GM21576 (cell line): Measurements from ENCODE around the gene CDKN2D.
"Not testable (repeated sequence)": the region's sequence is repeated elsewhere in the genome, so short reads cannot be mapped to it uniquely, and the experiment has no call there.

Source experiments
- ATAC-seq: cut with Tn5 transposase; IDR thresholded peaks from one replicate; pipeline ENCODE4 v1.9.1; 2021; ENCODE audit warnings: mild to moderate bottlenecking, moderate library complexity; ENCODE audit not compliant: unreplicated experiment

Gene CDKN2D

GRCh38 chr19:10552510-10553053, 16.2 kb downstream of the CDKN2D start:
- ATAC-seq: no peak

GRCh38 chr19:10551698-10552301, 17.0 kb downstream of the CDKN2D start:
- no peak for ATAC-seq

GRCh38 chr19:10551006-10551405, 17.8 kb downstream of the CDKN2D start:
- ATAC-seq: not testable (repeated sequence)

- ATAC-seq: no peak
Measured at GRCh38 chr19:10550336-10550735, 18.4 kb downstream of the CDKN2D start.

GRCh38 chr19:10549733-10550132, 19.0 kb downstream of the CDKN2D start:
- no peak for ATAC-seq

- no peak for ATAC-seq
Measured at GRCh38 chr19:10548746-10549276, 20.0 kb downstream of the CDKN2D start.

- ATAC-seq: no peak
Measured at GRCh38 chr19:10546817-10547216, 22.0 kb downstream of the CDKN2D start.

- ATAC-seq: no peak
Measured at GRCh38 chr19:10544753-10545251, 24.0 kb downstream of the CDKN2D start.

- peak; percentile 28 for ATAC-seq
Measured at GRCh38 chr19:10544242-10544752, 24.5 kb downstream of the CDKN2D start.

GRCh38 chr19:10543420-10544241, 25.1 kb downstream of the CDKN2D start, which contains the start of gene ATG4D:
Gene ATG4D, plus strand, starts transcription at chr19:10543904. Its CDS starts 187 bp downstream, at chr19:10544091.
- peak; percentile 63 for ATAC-seq

- ATAC-seq: no peak
Measured at GRCh38 chr19:10543059-10543419, 25.7 kb downstream of the CDKN2D start.

- ATAC-seq: not testable (repeated sequence)
Measured at GRCh38 chr19:10539016-10539415, 29.8 kb downstream of the CDKN2D start.

- ATAC-seq: no peak
Measured at GRCh38 chr19:10538204-10538983, 30.4 kb downstream of the CDKN2D start.

GRCh38 chr19:10537668-10538067, 31.1 kb downstream of the CDKN2D start:
- ATAC-seq: no peak

- no peak for ATAC-seq
Measured at GRCh38 chr19:10535613-10536012, 33.2 kb downstream of the CDKN2D start.

- no peak for ATAC-seq
Measured at GRCh38 chr19:10533646-10534386, 35.0 kb downstream of the CDKN2D start.

- ATAC-seq: no peak
Measured at GRCh38 chr19:10532457-10532856, 36.3 kb downstream of the CDKN2D start.

- not testable (repeated sequence) for ATAC-seq
Measured at GRCh38 chr19:10526887-10527286, 41.9 kb downstream of the CDKN2D start.

- no peak for ATAC-seq
Measured at GRCh38 chr19:10525636-10526035, 43.1 kb downstream of the CDKN2D start.

- ATAC-seq: no peak
Measured at GRCh38 chr19:10523135-10523636, 45.6 kb downstream of the CDKN2D start.
